ENCODE data around the gene PI4KB. TPM values are rescaled to one million over a fixed set of nuclear protein-coding genes. Genes with fewer than 3 reads are reported as not detected.

Gene PI4KB
- total and polyA plus RNA-seq, 2 of the 4 experiments (the other 2 are of a cell fraction): 82.4 to 94.5 TPM

- H3K79me1 ChIP-seq (ENCODE audit: low read depth in 1 of 2, low read length in 2 of 2): peaks cover 8 to 24% of the 10 kb centered on the region in 2 experiments
- ChIA-PET CTCF (no interaction called here), POLR2A (ENCODE audit: unreplicated experiment) (no interaction called here)
- H4K5ac ChIP-seq (ENCODE audit: low read depth, low read length): no peak overlapping the region
- no peak overlapping the region for H2AK5ac ChIP-seq (ENCODE audit: low read depth, low read length)
- H3K4me3 ChIP-seq (ENCODE audit: insufficient read depth, low read depth, low read length): no peak overlapping the region
- TF ChIP-seq NFE2L2 (IDR thresholded peaks at IDR 0.05; ENCODE audit: low read depth, low read length) (no peak), POLR2A (IDR thresholded peaks at IDR 0.05; ENCODE audit: low read depth, low read length) (no peak), MXI1 (IDR thresholded peaks at IDR 0.05; ENCODE audit: borderline replicate concordance, low read depth, low read length) (no peak), USF2 (IDR thresholded peaks at IDR 0.05; ENCODE audit: low read depth, low read length) (no peak), CHD1 (IDR thresholded peaks at IDR 0.05; ENCODE audit: low read depth, low read length) (no peak), ELK1 (IDR thresholded peaks at IDR 0.05; ENCODE audit: borderline replicate concordance, low read depth, low read length) (no peak), BHLHE40 (IDR thresholded peaks at IDR 0.05; ENCODE audit: low read depth, low read length) (no peak), MAFK (IDR thresholded peaks at IDR 0.05; ENCODE audit: low read depth, low read length) (no peak), MAZ (IDR thresholded peaks at IDR 0.05; ENCODE audit: borderline replicate concordance, low read depth, low read length) (no peak), CEBPB (IDR thresholded peaks at IDR 0.05; ENCODE audit: low read depth, low read length) (no peak), SMC3 (IDR thresholded peaks at IDR 0.05; ENCODE audit: low read depth, low read length) (no peak), RFX5 (IDR thresholded peaks at IDR 0.05; ENCODE audit: low read depth, low read length) (no peak), FOS (IDR thresholded peaks at IDR 0.05; ENCODE audit: low read depth, low read length) (no peak)
- TF ChIP-seq, protein P1, sequence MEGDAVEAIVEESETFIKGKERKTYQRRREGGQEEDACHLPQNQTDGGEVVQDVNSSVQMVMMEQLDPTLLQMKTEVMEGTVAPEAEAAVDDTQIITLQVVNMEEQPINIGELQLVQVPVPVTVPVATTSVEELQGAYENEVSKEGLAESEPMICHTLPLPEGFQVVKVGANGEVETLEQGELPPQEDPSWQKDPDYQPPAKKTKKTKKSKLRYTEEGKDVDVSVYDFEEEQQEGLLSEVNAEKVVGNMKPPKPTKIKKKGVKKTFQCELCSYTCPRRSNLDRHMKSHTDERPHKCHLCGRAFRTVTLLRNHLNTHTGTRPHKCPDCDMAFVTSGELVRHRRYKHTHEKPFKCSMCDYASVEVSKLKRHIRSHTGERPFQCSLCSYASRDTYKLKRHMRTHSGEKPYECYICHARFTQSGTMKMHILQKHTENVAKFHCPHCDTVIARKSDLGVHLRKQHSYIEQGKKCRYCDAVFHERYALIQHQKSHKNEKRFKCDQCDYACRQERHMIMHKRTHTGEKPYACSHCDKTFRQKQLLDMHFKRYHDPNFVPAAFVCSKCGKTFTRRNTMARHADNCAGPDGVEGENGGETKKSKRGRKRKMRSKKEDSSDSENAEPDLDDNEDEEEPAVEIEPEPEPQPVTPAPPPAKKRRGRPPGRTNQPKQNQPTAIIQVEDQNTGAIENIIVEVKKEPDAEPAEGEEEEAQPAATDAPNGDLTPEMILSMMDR (conservative IDR thresholded peaks at IDR 0.05; ENCODE audit: low read depth, low read length): no peak
- WGBS, 2 experiments (ENCODE audit: extremely low coverage in 2 of 2, insufficient read length in 1 of 2): no CpG with 5 or more reads among the region's 8 CpGs
- dilution Hi-C loops (cut with HindIII; ENCODE audit: low sequenced_read_pairs, unreplicated experiment) (no loop called here), in situ Hi-C loops (cut with MboI; ENCODE audit: low sequenced_read_pairs) (no loop called here), intact Hi-C loops (cut with micrococcal nuclease) (no loop called here)
- DNase-seq (no peak), ATAC-seq (ENCODE audit: low read depth) (no peak)
- H2AK9ac ChIP-seq (replicated peaks; ENCODE audit: low read depth, low read length, poor library complexity): no peak overlapping the region
- no peak overlapping the region for H2BK120ac ChIP-seq (ENCODE audit: low read depth, low read length)
- H4K20me1 ChIP-seq (ENCODE audit: insufficient read depth, low read length): no peaks in the 10 kb centered on the region
- H3K56ac ChIP-seq (ENCODE audit: extremely low read depth, insufficient read depth, low read length): no peak overlapping the region
- H4K91ac ChIP-seq (ENCODE audit: insufficient read depth, low read depth, low read length): no peak overlapping the region
- no peak overlapping the region for H3K23ac ChIP-seq (ENCODE audit: low read depth, low read length)
- no peak overlapping the region for H3K18ac ChIP-seq (ENCODE audit: low read depth, low read length)
- H3K4me2 ChIP-seq (ENCODE audit: low read depth, low read length): no peak overlapping the region
- no peak overlapping the region for H2BK5ac ChIP-seq (ENCODE audit: low read depth, low read length, poor library complexity, severe bottlenecking)
- no peak overlapping the region for H3K9ac ChIP-seq (ENCODE audit: low read depth, low read length)
- no peak overlapping the region for H3K27ac ChIP-seq (ENCODE audit: insufficient read depth, low read length)
- no peak overlapping the region for H3K14ac ChIP-seq (replicated peaks; ENCODE audit: low read depth, low read length)
- no peak overlapping the region for H2BK15ac ChIP-seq (ENCODE audit: low read depth, low read length)
- no peak overlapping the region for H3K4ac ChIP-seq (ENCODE audit: low read depth, low read length)
- H3K9me1 ChIP-seq (ENCODE audit: insufficient read depth, low read length): no peaks in the 10 kb centered on the region
- no peaks in the 10 kb centered on the region for H3K9me3 ChIP-seq (ENCODE audit: control insufficient read depth, insufficient read depth, low read length)
- no peak overlapping the region for H2AFZ ChIP-seq (replicated peaks; ENCODE audit: low read length, poor library complexity)
- no peaks in the 10 kb centered on the region for H3K4me1 ChIP-seq (ENCODE audit: control insufficient read depth, insufficient read depth, low read length)
- BruUV-seq (replicated peaks): no TSS peak
- H3K36me3 ChIP-seq (ENCODE audit: control insufficient read depth, insufficient read depth, low read length): peaks cover 51% of the 10 kb centered on the region
- H4K8ac ChIP-seq (ENCODE audit: low read depth in 2 of 2, low read length in 2 of 2): no peak overlapping the region
- H3K27me3 ChIP-seq (ENCODE audit: control insufficient read depth, insufficient read depth, low read length): no peaks in the 10 kb centered on the region
- no peak overlapping the region for H2BK20ac ChIP-seq (ENCODE audit: low read depth, low read length)
These were observed 60.4 kb downstream of the PI4KB start for GRCh38 chr1:151266821-151267220.

Measured in IMR-90 (cell line).